ENCODE results near the gene USH2A.

The USH2A gene

DNA sequence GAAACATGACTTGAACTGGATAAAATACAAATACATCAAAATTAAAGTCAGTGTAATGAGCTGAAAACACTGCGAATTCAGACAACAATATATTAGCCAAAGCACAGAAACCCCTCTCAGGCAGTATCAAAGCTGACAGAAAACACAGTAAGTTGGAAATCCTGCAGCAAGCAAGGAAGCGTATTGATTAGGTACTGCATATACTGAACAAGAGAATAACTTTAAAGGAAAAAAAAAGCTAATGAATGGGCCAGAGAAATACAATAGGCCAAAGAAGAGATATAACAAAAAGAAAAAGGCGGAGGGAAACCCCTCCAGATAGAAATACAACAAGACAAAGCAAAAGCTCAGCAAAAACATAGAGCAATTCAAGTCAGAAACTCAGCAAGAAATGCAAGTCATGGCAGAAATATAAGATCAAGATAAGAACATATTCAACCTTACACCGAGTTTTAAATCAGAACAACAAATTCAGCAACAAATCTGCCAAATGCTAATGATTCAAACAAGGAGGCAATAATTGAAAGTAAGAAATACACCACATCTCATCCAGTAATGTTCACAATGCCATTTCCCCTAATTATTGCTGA is 299.0 kb downstream of the USH2A start:
- Histone ChIP-seq H2AK5ac (ENCODE audit: low read depth, low read length) (no peak overlapping the region), H2BK15ac (ENCODE audit: low read length) (no peak overlapping the region), H2BK12ac (ENCODE audit: low read length) (no peak overlapping the region), H3K4ac (ENCODE audit: low read length) (no peak overlapping the region), H3K9ac (ENCODE audit: low read depth, low read length, poor library complexity) (no peak overlapping the region), H3K14ac (ENCODE audit: low read length) (no peak overlapping the region), H3K4me3 (ENCODE audit: low read length in 2 of 2) (no peak overlapping the region), H4K8ac (ENCODE audit: low read depth, low read length) (no peak overlapping the region), H2BK5ac (ENCODE audit: low read length) (no peak overlapping the region), H3K27ac (replicated peaks; ENCODE audit: low read length) (no peak overlapping the region), H3K9me3 (replicated peaks in 1 of 2; ENCODE audit: control insufficient read depth in 2 of 2, insufficient read depth in 1 of 2, low read depth in 1 of 2, low read length in 2 of 2) (peaks cover 0 to 2% of the 10 kb centered on the region in 2 donors), H3K27me3 (ENCODE audit: control insufficient read depth in 3 of 3, insufficient read depth in 3 of 3, low read depth in 1 of 3, low read length in 3 of 3) (no peaks in the 10 kb centered on the region), H3K23ac (ENCODE audit: low read depth, low read length, poor library complexity) (no peak overlapping the region), H2BK120ac (ENCODE audit: low read depth, low read length) (no peak overlapping the region), H3K4me1 (ENCODE audit: control insufficient read depth in 2 of 2, insufficient read depth in 1 of 2, low read depth in 1 of 2, low read length in 2 of 2) (no peaks in the 10 kb centered on the region), H3K4me2 (ENCODE audit: insufficient read depth, low read length, poor library complexity, severe bottlenecking) (no peak overlapping the region), H3K79me1 (ENCODE audit: low read depth, low read length) (no peaks in the 10 kb centered on the region), H3K18ac (ENCODE audit: low read length) (no peak overlapping the region), H4K91ac (ENCODE audit: low read depth, low read length, poor library complexity) (no peak overlapping the region), H2AFZ (ENCODE audit: low read length) (no peak overlapping the region), H3K36me3 (replicated peaks in 1 of 2; ENCODE audit: control insufficient read depth in 2 of 2, insufficient read depth in 2 of 2, low read length in 2 of 2) (no peaks in the 10 kb centered on the region)
- no CpG with 5 or more reads among the region's 4 CpGs for WGBS, 2 donors (ENCODE audit: extremely low coverage in 2 of 2, insufficient read length in 2 of 2, insufficient replicate concordance in 1 of 2)
- DNase-seq (ENCODE audit: low spot score): no peak

DNA sequence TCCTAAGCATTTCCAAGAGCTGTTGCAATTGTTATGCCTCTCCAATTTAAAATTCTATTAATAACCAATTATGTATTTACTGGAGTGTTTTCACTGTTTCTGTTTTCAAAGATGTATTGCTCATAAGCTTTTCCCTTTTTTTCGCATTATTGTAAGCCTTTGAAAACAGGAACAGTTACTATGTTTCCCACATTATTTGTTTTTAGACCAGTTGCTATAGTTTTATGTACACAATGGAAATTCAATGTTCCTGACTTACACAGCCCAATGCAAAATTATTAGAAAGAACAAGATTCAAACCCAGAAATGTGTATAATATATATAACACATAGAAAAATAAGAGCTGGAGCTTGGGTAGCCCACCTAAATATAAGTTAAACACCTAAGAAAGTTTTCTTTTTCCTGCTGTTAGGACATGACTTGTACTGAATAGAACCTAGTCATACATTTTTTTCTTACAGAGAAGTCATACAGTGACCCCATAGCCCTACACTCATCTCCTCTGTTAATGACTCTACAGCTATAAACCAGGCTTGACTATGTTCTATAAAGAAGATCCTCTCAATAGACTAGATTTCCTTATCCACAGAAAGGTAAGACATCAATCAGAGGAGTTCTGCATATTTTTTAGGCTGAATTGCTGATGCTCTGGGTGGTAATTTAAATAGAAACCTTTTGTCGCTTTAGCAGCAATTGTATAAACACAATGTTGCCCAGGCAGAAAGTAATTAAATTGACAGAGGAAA is 299.6 kb downstream of the USH2A start:
- WGBS, 2 donors (ENCODE audit: extremely low coverage in 2 of 2, insufficient read length in 2 of 2, insufficient replicate concordance in 1 of 2): no CpG with 5 or more reads among the region's 2 CpGs
- Histone ChIP-seq H2BK15ac (ENCODE audit: low read length) (no peak overlapping the region), H3K18ac (ENCODE audit: low read length) (no peak overlapping the region), H3K4me1 (ENCODE audit: control insufficient read depth in 2 of 2, insufficient read depth in 1 of 2, low read depth in 1 of 2, low read length in 2 of 2) (no peaks in the 10 kb centered on the region), H3K23ac (ENCODE audit: low read depth, low read length, poor library complexity) (no peak overlapping the region), H3K4ac (ENCODE audit: low read length) (no peak overlapping the region), H2AK5ac (ENCODE audit: low read depth, low read length) (no peak overlapping the region), H3K9ac (ENCODE audit: low read depth, low read length, poor library complexity) (no peak overlapping the region), H4K8ac (ENCODE audit: low read depth, low read length) (no peak overlapping the region), H3K14ac (ENCODE audit: low read length) (no peak overlapping the region), H3K27ac (replicated peaks; ENCODE audit: low read length) (no peak overlapping the region), H3K4me3 (ENCODE audit: low read length in 2 of 2) (no peak overlapping the region), H2BK12ac (ENCODE audit: low read length) (no peak overlapping the region), H2AFZ (ENCODE audit: low read length) (no peak overlapping the region), H3K79me1 (ENCODE audit: low read depth, low read length) (no peaks in the 10 kb centered on the region), H3K36me3 (replicated peaks in 1 of 2; ENCODE audit: control insufficient read depth in 2 of 2, insufficient read depth in 2 of 2, low read length in 2 of 2) (no peaks in the 10 kb centered on the region), H2BK120ac (ENCODE audit: low read depth, low read length) (no peak overlapping the region), H2BK5ac (ENCODE audit: low read length) (no peak overlapping the region), H3K9me3 (replicated peaks in 1 of 2; ENCODE audit: control insufficient read depth in 2 of 2, insufficient read depth in 1 of 2, low read depth in 1 of 2, low read length in 2 of 2) (peaks cover 0 to 2% of the 10 kb centered on the region in 2 donors), H4K91ac (ENCODE audit: low read depth, low read length, poor library complexity) (no peak overlapping the region), H3K4me2 (ENCODE audit: insufficient read depth, low read length, poor library complexity, severe bottlenecking) (no peak overlapping the region), H3K27me3 (ENCODE audit: control insufficient read depth in 3 of 3, insufficient read depth in 3 of 3, low read depth in 1 of 3, low read length in 3 of 3) (no peaks in the 10 kb centered on the region)
- no peak for DNase-seq (ENCODE audit: low spot score)

DNA sequence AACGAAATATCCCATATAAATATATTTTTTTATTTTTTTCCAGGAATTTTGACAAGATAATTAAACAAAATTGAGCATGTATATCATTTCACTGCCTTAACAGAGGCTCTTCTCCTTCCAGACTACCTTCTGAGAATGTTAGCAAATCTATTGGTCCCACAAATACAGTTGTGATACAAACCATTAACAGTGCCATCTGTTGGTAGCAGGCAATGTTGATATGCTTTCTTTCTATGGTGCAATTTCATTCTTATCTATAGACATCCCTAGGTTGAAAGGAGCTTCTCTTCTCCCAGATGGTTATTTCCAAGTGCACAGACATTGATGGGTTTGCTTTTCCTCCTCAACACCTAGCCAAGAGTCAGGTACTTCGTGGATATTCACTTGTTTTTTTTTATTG is 303.6 kb downstream of the USH2A start:
- no peak for DNase-seq (ENCODE audit: low spot score)
- Histone ChIP-seq H4K91ac (ENCODE audit: low read depth, low read length, poor library complexity) (no peak overlapping the region), H2AK5ac (ENCODE audit: low read depth, low read length) (no peak overlapping the region), H3K4me1 (ENCODE audit: control insufficient read depth in 2 of 2, insufficient read depth in 1 of 2, low read depth in 1 of 2, low read length in 2 of 2) (no peaks in the 10 kb centered on the region), H3K18ac (ENCODE audit: low read length) (no peak overlapping the region), H2BK5ac (ENCODE audit: low read length) (no peak overlapping the region), H3K27me3 (ENCODE audit: control insufficient read depth in 3 of 3, insufficient read depth in 3 of 3, low read depth in 1 of 3, low read length in 3 of 3) (no peaks in the 10 kb centered on the region), H2AFZ (ENCODE audit: low read length) (no peak overlapping the region), H3K4ac (ENCODE audit: low read length) (no peak overlapping the region), H2BK120ac (ENCODE audit: low read depth, low read length) (no peak overlapping the region), H3K23ac (ENCODE audit: low read depth, low read length, poor library complexity) (no peak overlapping the region), H4K8ac (ENCODE audit: low read depth, low read length) (no peak overlapping the region), H3K9me3 (replicated peaks in 1 of 2; ENCODE audit: control insufficient read depth in 2 of 2, insufficient read depth in 1 of 2, low read depth in 1 of 2, low read length in 2 of 2) (peaks cover 0 to 2% of the 10 kb centered on the region in 2 donors), H3K4me3 (ENCODE audit: low read length in 2 of 2) (no peak overlapping the region), H3K36me3 (replicated peaks in 1 of 2; ENCODE audit: control insufficient read depth in 2 of 2, insufficient read depth in 2 of 2, low read length in 2 of 2) (no peaks in the 10 kb centered on the region), H3K4me2 (ENCODE audit: insufficient read depth, low read length, poor library complexity, severe bottlenecking) (no peak overlapping the region), H2BK12ac (ENCODE audit: low read length) (no peak overlapping the region), H3K79me1 (ENCODE audit: low read depth, low read length) (no peaks in the 10 kb centered on the region), H2BK15ac (ENCODE audit: low read length) (no peak overlapping the region), H3K14ac (ENCODE audit: low read length) (no peak overlapping the region), H3K27ac (replicated peaks; ENCODE audit: low read length) (no peak overlapping the region), H3K9ac (ENCODE audit: low read depth, low read length, poor library complexity) (no peak overlapping the region)
- WGBS, 2 donors (ENCODE audit: extremely low coverage in 2 of 2, insufficient read length in 2 of 2, insufficient replicate concordance in 1 of 2): no CpG with 5 or more reads among the region's 2 CpGs

DNA sequence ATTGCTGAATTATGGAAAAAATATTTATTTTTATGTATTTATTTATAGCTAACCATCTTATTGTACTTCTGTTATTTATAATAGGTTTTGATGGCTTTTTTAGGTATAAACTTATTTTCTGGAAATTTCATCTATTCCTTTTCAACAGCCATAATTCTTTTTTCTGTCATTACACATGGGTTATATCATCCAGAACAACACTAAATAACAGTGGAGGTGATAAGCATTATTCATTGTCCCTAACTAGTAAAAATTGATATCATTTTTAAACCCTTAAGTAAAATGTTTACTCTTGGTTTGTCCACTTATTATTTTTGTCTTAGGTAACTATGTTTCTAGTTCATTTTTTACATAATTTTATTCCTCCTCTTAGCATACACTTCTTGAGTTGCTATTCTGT is 309.1 kb downstream of the USH2A start:
- H3K9ac ChIP-seq (ENCODE audit: low read depth, low read length, poor library complexity): no peak overlapping the region
- no peak overlapping the region for H4K91ac ChIP-seq (ENCODE audit: low read depth, low read length, poor library complexity)
- no peak overlapping the region for H4K8ac ChIP-seq (ENCODE audit: low read depth, low read length)
- no peak overlapping the region for H3K14ac ChIP-seq (ENCODE audit: low read length)
- H3K79me1 ChIP-seq (ENCODE audit: low read depth, low read length): no peaks in the 10 kb centered on the region
- no peak overlapping the region for H2BK15ac ChIP-seq (ENCODE audit: low read length)
- H3K4me1 ChIP-seq (ENCODE audit: control insufficient read depth in 2 of 2, insufficient read depth in 1 of 2, low read depth in 1 of 2, low read length in 2 of 2): peaks cover 0 to 1% of the 10 kb centered on the region in 2 donors
- no peaks in the 10 kb centered on the region for H3K27me3 ChIP-seq (ENCODE audit: control insufficient read depth in 3 of 3, insufficient read depth in 3 of 3, low read depth in 1 of 3, low read length in 3 of 3)
- H3K4me3 ChIP-seq (ENCODE audit: low read length in 2 of 2): no peak overlapping the region
- no peak overlapping the region for H3K27ac ChIP-seq (replicated peaks; ENCODE audit: low read length)
- no peak overlapping the region for H3K4me2 ChIP-seq (ENCODE audit: insufficient read depth, low read length, poor library complexity, severe bottlenecking)
- no peak overlapping the region for H2BK5ac ChIP-seq (ENCODE audit: low read length)
- no peaks in the 10 kb centered on the region for H3K36me3 ChIP-seq (replicated peaks in 1 of 2; ENCODE audit: control insufficient read depth in 2 of 2, insufficient read depth in 2 of 2, low read length in 2 of 2)
- no peak overlapping the region for H3K4ac ChIP-seq (ENCODE audit: low read length)
- no peaks in the 10 kb centered on the region for H3K9me3 ChIP-seq (replicated peaks in 1 of 2; ENCODE audit: control insufficient read depth in 2 of 2, insufficient read depth in 1 of 2, low read depth in 1 of 2, low read length in 2 of 2)
- no peak overlapping the region for H3K23ac ChIP-seq (ENCODE audit: low read depth, low read length, poor library complexity)
- no peak overlapping the region for H2AFZ ChIP-seq (ENCODE audit: low read length)
- H2AK5ac ChIP-seq (ENCODE audit: low read depth, low read length): no peak overlapping the region
- no peak for DNase-seq (ENCODE audit: low spot score)
- H3K18ac ChIP-seq (ENCODE audit: low read length): no peak overlapping the region
- no peak overlapping the region for H2BK12ac ChIP-seq (ENCODE audit: low read length)
- H2BK120ac ChIP-seq (ENCODE audit: low read depth, low read length): no peak overlapping the region

All from neuronal stem cell (in vitro differentiated cells).